Measurements from ENCODE around the gene KCNJ3. TPM values are rescaled to one million over a fixed set of nuclear protein-coding genes. Genes with fewer than 3 reads are reported as not detected.

Gene KCNJ3, protein sequence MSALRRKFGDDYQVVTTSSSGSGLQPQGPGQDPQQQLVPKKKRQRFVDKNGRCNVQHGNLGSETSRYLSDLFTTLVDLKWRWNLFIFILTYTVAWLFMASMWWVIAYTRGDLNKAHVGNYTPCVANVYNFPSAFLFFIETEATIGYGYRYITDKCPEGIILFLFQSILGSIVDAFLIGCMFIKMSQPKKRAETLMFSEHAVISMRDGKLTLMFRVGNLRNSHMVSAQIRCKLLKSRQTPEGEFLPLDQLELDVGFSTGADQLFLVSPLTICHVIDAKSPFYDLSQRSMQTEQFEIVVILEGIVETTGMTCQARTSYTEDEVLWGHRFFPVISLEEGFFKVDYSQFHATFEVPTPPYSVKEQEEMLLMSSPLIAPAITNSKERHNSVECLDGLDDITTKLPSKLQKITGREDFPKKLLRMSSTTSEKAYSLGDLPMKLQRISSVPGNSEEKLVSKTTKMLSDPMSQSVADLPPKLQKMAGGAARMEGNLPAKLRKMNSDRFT
- not detected in 2 replicates for total RNA-seq

DNA sequence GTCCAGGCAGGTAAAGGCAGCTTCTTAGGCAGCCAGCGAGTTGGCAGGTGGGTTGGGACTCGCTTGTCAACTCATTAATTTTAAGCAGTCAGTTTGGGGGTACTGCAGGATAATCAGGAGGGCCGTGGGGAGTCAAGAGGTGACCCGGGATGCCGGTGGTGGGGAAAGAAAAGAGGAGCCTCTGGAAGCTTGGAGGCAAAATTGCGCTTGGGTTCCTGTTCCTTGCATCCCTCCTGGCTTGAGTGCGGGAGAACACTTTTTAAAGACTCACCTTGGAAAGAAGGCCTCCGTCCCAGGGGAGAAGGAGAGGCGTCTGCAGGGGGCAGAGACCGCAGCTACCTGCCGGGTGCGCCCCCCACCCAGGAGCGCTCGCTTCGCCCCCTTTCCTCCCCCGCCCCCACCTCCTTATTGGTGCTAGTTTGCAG lies at the start of gene KCNJ3:
Gene KCNJ3 (plus strand): TSS at position 400 of the 425 bp plus-strand sequence. CDS start 81 bp downstream, outside the sequence.

